ENCODE measurements around the gene EGFL8. TPM values are rescaled to one million over a fixed set of nuclear protein-coding genes. Genes with fewer than 3 reads are reported as not detected.

Gene EGFL8
- total and polyA plus RNA-seq, 9 of the 15 experiments (the other 6 are each of a cell fraction or from before 2014, with no cell fraction given) = 2.2 to 47.4 (median 14.2) TPM

GRCh38 chr6:32153564-32154513 is 10.6 kb upstream of the EGFL8 start, which contains the start of gene PPT2 (continued):
- no peak for TF ChIP-seq ZNF277 (CRISPR knock-in tag; IDR thresholded peaks at IDR 0.05; ENCODE audit: borderline replicate concordance)
- no peak for TF ChIP-seq NFIX (CRISPR knock-in tag; IDR thresholded peaks at IDR 0.05; ENCODE audit: low read depth)
- no peak; the same call in 1 of the 2 replicates for TF ChIP-seq NR2C2 (CRISPR knock-in tag; IDR thresholded peaks at IDR 0.05)
- peak; percentile 86 for TF ChIP-seq NR2C2 (tag; IDR thresholded peaks at IDR 0.05)
- no peak for TF ChIP-seq STAT5B (CRISPR knock-in tag; IDR thresholded peaks at IDR 0.05)
- peak; percentile 87; the same call in 1 of the 2 replicates for TF ChIP-seq ZC3H4 (CRISPR knock-in tag; IDR thresholded peaks at IDR 0.05; ENCODE audit: borderline replicate concordance)
- TF ChIP-seq ILK (tag; IDR thresholded peaks at IDR 0.05; ENCODE audit: borderline replicate concordance, low read depth) = no peak
- TF ChIP-seq PTRF (tag; IDR thresholded peaks at IDR 0.05) = no peak
- no peak for TF ChIP-seq MAFG (tag; conservative IDR thresholded peaks at IDR 0.05)
- TF ChIP-seq NRF1 (conservative IDR thresholded peaks at IDR 0.05 in 1 of 2, IDR thresholded peaks at IDR 0.05 in 1 of 2) = peak; percentile 56 to 59
- TF ChIP-seq ZBTB49 (CRISPR knock-in tag; IDR thresholded peaks at IDR 0.05; ENCODE audit: borderline replicate concordance) = no peak
- no peak for TF ChIP-seq ZNF23 (CRISPR knock-in tag; IDR thresholded peaks at IDR 0.05)
- TF ChIP-seq CCAR2 (IDR thresholded peaks at IDR 0.05; ENCODE audit: low read depth, low read length) = no peak
- TF ChIP-seq CREB3L1 (IDR thresholded peaks at IDR 0.05; ENCODE audit: borderline replicate concordance, low read depth) = peak; percentile 69; the same call in 1 of the 2 replicates
- peak; percentile 16; the same call in 1 of the 2 replicates for TF ChIP-seq ARID4B (CRISPR knock-in tag; IDR thresholded peaks at IDR 0.05)
- TF ChIP-seq ZEB2 (IDR thresholded peaks at IDR 0.05) = no peak
- peak; percentile 34; the same call in 1 of the 2 replicates for TF ChIP-seq EP300 (IDR thresholded peaks at IDR 0.05; ENCODE audit: low read length)

All from K562 (cell line).